Measurements from ENCODE around the gene CSKMT.
"Not testable (repeated sequence)": the region's sequence is repeated elsewhere in the genome, so short reads cannot be mapped to it uniquely, and the experiment has no call there.

CSKMT gene

DNA sequence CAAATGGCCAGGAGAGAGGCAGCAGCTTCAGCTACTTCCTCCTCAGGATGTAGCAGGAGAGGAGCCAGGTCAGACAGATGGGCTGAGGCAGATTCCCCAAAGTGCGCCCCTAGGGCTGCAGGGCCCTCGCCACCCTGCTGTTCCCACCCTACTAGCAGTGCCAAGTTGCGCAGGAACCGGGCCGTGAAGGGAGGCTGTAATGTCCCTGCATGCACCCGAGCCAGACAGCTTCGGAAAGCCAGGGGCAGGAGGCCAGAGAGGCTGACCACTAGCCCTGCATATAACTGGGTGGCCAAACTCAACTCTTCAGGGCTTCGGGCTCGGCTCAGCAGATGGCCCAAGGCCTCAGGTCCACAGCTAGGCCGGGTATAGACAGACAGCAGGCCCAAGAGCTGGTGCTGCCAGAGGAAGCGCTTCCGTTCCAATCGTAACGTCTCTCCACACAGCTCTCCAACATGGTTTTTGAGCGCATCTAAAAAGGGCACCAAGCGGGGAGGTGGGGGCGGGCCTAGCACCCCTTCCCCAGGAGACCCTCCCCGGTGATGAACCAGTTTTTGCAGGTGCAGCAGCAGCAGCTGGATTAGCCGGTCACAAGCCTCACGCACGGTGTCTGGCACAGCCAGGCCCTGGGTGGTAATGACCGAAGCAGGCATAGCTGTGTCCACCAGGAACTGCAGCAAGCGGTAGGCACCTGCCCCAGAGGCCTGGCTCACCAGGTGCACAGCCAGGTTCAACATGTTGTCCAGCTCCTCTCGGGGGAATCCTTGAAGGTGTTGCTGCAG, 16.7 kb upstream of the CSKMT start:
- Mint-ChIP-seq H3K27me3 (no peaks in the 10 kb centered on the region), H3K4me1 (peaks cover 39% of the 10 kb centered on the region), H3K4me3 (no peak overlapping the region), H3K36me3 (ENCODE audit: low read depth) (peaks cover 21% of the 10 kb centered on the region), H3K9me3 (no peaks in the 10 kb centered on the region), H3K27ac (peak overlapping the region; percentile 18)
- DNase-seq (no peak), ATAC-seq (no peak)

DNA sequence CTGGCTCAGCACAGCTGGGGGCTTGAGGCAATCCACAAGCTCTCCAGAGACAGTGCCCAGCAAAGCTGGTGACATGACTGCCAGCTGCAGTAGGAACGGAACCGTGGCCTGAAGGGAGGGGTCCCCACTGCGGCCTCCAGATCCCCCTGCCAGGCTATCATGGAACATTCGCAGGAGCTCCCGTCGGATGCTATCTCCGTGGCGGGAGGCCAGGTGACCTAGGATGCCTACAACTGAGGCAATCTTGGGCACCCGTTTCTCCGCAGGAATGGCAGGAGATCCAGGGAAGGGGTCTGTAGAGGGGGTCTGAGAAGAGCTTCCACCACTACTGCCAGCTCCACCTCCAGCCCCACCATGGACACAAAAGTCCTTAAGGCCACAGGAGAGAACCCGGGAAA, 16.1 kb upstream of the CSKMT start:
- no peaks in the 10 kb centered on the region for H3K27me3 Mint-ChIP-seq
- no peaks in the 10 kb centered on the region for H3K9me3 Mint-ChIP-seq
- H3K4me1 Mint-ChIP-seq = peaks cover 42% of the 10 kb centered on the region
- H3K4me3 Mint-ChIP-seq = no peak overlapping the region
- ATAC-seq = no peak
- no peak for DNase-seq
- H3K27ac Mint-ChIP-seq = no peak overlapping the region
- peaks cover 21% of the 10 kb centered on the region for H3K36me3 Mint-ChIP-seq (ENCODE audit: low read depth)

DNA sequence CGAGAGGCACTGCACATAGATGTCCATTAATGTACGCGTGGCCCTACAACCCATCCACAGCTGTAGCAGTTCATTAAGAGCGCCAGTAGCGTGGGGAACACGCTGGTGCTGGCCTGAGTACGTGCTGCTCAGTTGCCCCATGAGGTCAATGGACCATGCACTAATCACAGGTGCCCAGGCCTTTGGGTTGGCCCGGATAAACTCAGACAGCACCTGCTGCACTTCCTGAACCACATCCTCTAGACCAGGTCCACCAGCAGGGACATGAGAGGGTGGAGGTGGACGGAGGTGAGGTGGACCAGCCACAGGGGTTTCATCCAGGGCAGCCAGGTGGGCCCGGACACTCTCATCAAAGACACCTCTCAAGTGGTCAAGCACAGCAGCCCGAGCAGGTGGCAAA, 15.6 kb upstream of the CSKMT start:
- DNase-seq (no peak), ATAC-seq (no peak)
- Mint-ChIP-seq H3K4me1 (peaks cover 42% of the 10 kb centered on the region), H3K27me3 (no peaks in the 10 kb centered on the region), H3K9me3 (no peaks in the 10 kb centered on the region), H3K4me3 (no peak overlapping the region), H3K36me3 (ENCODE audit: low read depth) (peaks cover 15% of the 10 kb centered on the region), H3K27ac (peak overlapping the region; percentile 63)

DNA sequence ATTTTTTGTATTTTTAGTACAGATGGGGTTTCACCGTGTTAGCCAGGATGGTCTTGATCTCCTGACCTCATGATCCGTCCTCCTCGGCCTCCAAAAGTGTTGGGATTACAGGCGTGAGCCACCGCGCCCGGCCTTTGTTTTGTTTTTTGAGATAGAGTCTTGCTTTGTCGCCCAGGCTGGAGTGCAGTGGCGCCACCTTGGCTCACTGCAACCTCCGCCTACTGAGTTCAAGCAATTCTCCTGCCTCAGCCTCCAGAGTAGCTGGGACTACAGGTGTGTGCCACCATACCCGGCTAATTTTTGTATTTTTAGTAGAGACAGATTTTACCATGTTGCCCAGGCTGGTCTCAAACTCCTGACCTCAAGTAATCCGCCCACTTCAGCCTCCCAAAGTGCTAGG, 14.8 kb upstream of the CSKMT start:
- Mint-ChIP-seq H3K36me3 (ENCODE audit: low read depth) (peaks cover 15% of the 10 kb centered on the region), H3K27ac (peak overlapping the region; percentile 83), H3K4me1 (peaks cover 36% of the 10 kb centered on the region)
- H3K27me3 Mint-ChIP-seq, ATAC-seq, DNase-seq, H3K9me3 Mint-ChIP-seq, H3K4me3 Mint-ChIP-seq: not testable (repeated sequence)

DNA sequence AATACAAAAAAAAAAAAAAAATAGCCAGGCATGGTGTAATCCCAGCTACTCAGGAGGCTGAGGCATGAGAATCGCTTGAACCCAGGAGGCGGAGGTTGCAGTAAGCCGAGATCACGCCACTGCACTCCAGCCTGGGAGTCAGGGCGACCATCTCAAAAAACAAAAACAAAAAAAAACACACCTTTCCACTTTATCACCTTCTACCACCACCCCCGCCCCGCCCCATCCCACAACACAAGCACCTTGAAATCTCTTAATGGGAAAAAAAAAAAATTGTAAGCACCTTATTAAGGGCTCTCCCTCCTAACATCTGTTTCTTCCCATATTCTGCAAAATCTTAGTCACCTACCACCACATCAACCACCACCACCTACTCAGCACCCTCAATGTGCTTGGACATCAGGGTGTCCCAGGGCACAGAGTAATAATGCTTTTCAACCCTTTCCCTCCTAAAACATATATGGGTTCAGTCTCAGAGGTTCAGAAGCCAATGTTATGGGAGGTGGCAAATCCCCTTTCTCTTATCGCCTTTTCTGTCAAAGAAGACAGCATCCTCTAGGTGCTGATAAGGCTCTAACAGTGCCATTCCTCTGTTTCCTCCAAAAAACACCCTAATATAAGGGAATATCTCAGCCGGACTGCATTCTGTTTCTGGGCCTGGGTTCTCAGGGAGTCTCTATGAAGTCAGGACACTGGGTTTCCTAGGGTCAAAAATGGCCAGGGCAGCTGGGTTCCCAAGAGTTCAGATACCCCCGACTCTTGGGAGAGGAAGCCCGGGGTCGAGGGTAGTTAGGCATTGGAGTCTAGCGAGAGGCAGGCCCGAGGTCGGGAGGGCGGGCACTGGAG, 12.7 kb upstream of the CSKMT start:
- Mint-ChIP-seq H3K27me3 (no peaks in the 10 kb centered on the region), H3K4me1 (peaks cover 27% of the 10 kb centered on the region), H3K36me3 (ENCODE audit: low read depth) (peaks cover 10% of the 10 kb centered on the region), H3K4me3 (peak overlapping the region; percentile 94), H3K27ac (peak overlapping the region; percentile 92), H3K9me3 (no peaks in the 10 kb centered on the region)
- ATAC-seq = no peak
- no peak for DNase-seq

DNA sequence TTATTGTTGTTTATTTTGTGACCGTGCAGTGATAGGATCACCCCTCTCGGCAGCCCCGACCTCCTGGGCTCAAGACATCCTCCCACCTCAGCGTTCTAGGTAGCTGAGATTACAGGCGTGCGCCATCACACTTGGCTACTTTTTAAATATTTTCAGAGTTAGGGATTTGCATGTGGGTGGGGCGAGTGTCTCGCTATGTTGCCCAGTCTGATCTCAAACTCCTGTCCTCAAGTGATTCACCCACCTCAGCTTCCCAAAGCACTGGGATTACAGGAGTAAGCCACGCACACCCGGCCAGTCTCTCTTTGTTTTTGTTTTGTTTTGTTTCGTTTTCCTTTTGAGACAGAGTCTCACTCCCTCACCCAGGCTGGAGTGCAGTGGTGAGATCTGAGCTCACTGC, 10.8 kb upstream of the CSKMT start:
- peaks cover 10% of the 10 kb centered on the region for H3K36me3 Mint-ChIP-seq (ENCODE audit: low read depth)
- H3K4me3 Mint-ChIP-seq = peak overlapping the region; percentile 47
- DNase-seq (no peak), ATAC-seq (no peak)
- H3K9me3 Mint-ChIP-seq = no peaks in the 10 kb centered on the region
- peak overlapping the region; percentile 69 for H3K27ac Mint-ChIP-seq
- no peaks in the 10 kb centered on the region for H3K27me3 Mint-ChIP-seq
- peaks cover 23% of the 10 kb centered on the region for H3K4me1 Mint-ChIP-seq

DNA sequence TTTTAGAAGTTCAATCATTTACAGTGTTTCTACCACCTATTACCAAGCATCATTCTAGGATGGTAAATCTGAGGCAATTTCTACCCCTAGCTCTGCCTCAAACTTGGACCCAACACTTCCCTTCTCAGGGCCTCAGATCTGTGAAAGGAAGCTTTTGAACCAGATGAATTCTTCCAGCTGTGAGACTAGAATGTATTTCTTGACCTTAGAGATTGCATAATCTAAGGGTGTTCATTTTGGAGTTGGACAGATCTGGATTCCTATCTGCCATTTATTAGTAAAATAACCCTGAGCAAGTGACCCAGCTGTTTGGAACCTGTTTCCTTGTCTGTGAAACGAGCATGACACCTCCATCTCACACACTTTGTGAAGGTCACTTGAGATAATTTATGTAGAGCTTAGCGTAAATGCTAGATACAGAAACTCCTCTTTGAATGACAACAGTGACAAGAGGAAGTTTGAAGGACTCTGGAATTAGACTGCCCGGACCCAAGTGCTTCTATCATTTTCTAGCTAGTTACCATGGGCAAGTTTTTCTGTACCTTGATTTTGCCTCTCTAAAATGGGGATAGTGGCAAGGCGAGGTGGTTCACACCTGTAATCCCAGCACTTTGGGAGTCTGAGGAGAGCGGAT, 8.2 kb upstream of the CSKMT start:
- ATAC-seq = no peak
- Mint-ChIP-seq H3K4me1 (peaks cover 17% of the 10 kb centered on the region), H3K4me3 (no peak overlapping the region)

DNA sequence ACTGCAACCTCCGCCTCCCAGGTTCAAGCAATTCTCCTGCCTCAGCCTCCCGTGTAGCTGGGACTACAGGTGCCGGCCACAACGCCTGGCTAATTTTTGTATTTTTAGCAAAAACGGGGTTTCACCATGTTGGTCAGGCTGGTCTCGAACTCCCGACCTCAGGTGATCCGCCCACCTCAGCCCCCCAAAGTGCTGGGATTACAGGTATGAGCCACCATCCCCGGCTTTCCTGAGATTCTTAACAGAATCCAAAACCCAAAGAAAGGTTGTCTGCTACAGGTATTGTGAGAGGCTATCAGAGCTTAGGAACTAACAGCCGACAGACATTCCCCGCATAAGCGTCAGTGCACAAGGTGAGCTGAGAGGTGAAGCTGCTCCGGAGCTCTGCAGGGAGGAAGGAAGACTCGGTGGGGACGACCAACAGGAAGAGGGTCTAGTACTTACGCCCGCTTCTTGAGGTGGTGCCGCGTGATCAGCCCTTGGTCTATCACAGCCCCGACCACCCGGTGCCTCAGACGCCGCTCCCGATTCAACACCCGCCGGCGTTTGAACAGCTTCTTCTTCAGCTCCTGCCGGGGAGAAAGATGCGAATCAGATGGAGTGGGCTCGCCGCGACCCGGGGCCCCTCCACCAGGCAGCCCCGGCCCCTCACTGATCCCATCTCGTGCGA, 572 bp upstream of the CSKMT start:
- H3K27me3 Mint-ChIP-seq = peaks cover 2% of the 10 kb centered on the region
- ATAC-seq (peak; percentile 44), DNase-seq (peak; percentile 61)
- peaks cover 47% of the 10 kb centered on the region for H3K4me1 Mint-ChIP-seq
- no peaks in the 10 kb centered on the region for H3K9me3 Mint-ChIP-seq
- peaks cover 62% of the 10 kb centered on the region for H3K36me3 Mint-ChIP-seq (ENCODE audit: low read depth)
- H3K4me3 Mint-ChIP-seq = peak overlapping the region; percentile 99
- H3K27ac Mint-ChIP-seq = peak overlapping the region; percentile 99

More for the DNA sequence above, 8.2 kb upstream of the CSKMT start:
- no peak for DNase-seq
- peaks cover 12% of the 10 kb centered on the region for H3K36me3 Mint-ChIP-seq (ENCODE audit: low read depth)
- no peaks in the 10 kb centered on the region for H3K27me3 Mint-ChIP-seq
- no peak overlapping the region for H3K27ac Mint-ChIP-seq
- H3K9me3 Mint-ChIP-seq = no peaks in the 10 kb centered on the region

DNA sequence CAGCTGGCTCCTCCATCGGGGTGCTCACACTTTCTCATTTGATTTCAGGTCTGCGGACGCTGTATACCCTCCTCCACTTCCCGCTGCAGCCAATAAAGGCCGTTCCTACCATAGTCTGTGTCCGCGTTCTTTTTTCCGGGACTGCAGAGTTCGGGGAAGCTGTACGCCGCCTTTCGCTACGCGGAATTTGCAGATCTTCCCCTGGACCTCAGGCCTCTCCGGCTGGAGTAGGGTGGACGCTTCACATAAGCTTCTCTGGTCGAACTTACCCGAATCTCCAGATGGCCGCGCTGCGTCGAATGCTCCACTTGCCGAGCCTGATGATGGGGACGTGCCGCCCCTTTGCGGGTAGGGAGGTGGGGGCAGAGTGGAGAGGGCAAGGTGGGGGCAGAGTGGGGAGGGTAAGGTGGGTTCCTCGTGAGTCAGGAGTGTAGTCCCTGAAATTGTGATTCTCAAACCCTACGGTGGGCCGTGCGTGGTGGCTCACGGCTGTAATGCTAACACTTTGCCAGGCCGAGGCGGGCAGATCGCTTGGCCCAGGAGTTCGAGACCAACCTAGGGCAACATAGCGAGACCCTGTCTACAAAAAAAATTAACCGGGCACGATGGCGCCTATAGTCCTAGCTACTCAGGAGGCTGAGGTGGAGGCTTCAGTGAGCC, 617 bp downstream of the CSKMT start:
- Mint-ChIP-seq H3K9me3 (no peaks in the 10 kb centered on the region), H3K4me1 (peaks cover 55% of the 10 kb centered on the region), H3K27ac (peak overlapping the region; percentile 99), H3K27me3 (peaks cover 2% of the 10 kb centered on the region), H3K36me3 (ENCODE audit: low read depth) (peaks cover 68% of the 10 kb centered on the region), H3K4me3 (peak overlapping the region; percentile 99)
- DNase-seq (peak; percentile 67), ATAC-seq (peak; percentile 35)

DNA sequence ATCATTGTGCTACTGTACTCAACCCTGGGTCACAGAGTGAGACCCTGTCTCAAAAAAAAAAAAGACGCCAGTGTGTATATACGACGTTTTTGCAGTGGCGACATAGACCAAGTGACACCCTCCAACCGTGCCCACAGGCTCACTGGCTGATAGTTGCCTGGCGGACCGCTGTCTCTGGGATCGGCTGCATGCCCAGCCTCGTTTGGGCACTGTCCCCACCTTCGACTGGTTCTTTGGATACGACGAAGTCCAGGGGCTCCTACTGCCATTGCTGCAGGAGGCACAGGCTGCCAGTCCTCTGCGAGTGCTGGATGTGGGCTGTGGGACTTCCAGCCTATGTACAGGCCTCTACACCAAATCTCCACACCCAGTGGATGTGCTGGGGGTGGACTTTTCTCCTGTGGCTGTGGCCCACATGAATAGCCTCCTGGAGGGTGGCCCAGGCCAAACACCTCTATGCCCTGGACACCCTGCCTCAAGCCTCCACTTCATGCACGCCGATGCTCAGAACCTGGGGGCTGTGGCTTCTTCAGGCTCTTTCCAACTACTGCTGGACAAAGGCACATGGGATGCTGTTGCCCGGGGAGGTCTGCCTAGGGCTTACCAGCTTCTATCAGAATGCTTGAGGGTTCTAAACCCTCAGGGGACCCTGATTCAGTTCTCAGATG, 1.3 kb downstream of the CSKMT start:
- Mint-ChIP-seq H3K4me1 (peaks cover 59% of the 10 kb centered on the region), H3K27me3 (peaks cover 2% of the 10 kb centered on the region), H3K36me3 (ENCODE audit: low read depth) (peaks cover 71% of the 10 kb centered on the region), H3K4me3 (peak overlapping the region; percentile 99), H3K9me3 (no peaks in the 10 kb centered on the region), H3K27ac (peak overlapping the region; percentile 99)
- peak; percentile 2 for ATAC-seq
- no peak for DNase-seq

DNA sequence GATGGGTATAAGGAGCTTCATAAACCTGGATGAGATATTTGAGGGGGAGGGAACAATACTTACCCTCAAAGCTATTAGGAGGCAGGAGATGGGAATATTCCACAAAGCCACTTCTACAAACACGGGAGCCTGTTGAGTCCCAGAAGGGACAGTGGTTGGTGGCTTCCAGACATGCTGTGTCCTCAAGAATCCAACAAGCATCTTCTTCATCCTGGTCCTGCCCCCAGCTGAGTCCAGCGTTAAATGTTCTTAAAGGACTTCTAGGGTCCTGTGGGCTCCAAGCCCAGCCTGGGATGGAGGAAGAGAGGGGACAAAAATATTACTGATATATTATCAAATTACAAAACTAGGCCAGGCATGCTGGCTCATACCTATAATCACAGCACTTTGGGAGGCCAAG, 2.3 kb downstream of the CSKMT start:
- peak overlapping the region; percentile 99 for H3K27ac Mint-ChIP-seq
- peaks cover 62% of the 10 kb centered on the region for H3K4me1 Mint-ChIP-seq

DNA sequence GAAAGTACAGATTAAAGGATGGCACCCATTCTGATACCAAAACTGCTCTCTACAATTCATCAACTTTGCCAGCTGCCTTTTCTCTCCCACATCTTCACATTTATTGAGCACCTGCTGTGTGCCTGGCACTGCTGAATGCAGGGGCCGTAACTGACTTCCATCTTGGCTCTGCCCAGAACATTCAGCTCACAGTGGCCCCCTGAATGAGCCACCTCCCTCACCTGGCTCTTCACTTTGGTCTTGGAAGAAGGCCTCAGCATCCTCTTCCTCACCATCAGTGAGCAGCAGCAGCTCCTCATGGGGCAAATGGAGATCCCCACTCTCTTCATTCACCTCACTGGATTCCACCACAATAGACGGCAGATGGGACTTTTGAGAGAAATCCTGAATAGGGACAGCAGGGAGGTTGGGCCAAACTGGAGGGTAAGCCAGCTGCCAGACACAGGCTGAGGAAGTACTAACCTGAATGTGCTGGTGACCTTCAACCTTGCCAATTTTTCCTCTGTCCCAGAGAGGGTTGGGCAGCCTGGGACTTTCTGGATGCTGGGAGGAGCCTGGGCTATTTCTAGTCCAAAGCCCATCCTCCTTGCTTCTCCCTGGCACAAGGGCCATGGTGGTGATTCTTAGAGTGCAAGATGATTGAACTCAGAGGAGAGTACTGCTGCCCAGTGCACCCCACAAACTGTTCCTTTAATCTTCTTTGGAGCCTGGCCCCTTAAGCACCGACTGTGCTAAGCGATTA, 4.5 kb downstream of the CSKMT start:
- Mint-ChIP-seq H3K27ac (peak overlapping the region; percentile 97), H3K4me3 (peak overlapping the region; percentile 95), H3K36me3 (ENCODE audit: low read depth) (peaks cover 67% of the 10 kb centered on the region), H3K4me1 (peaks cover 65% of the 10 kb centered on the region), H3K9me3 (no peaks in the 10 kb centered on the region), H3K27me3 (peaks cover 2% of the 10 kb centered on the region)
- ATAC-seq (no peak), DNase-seq (no peak)

More for the DNA sequence above, 2.3 kb downstream of the CSKMT start:
- Mint-ChIP-seq H3K9me3 (no peaks in the 10 kb centered on the region), H3K36me3 (ENCODE audit: low read depth) (peaks cover 71% of the 10 kb centered on the region), H3K4me3 (peak overlapping the region; percentile 99), H3K27me3 (peaks cover 2% of the 10 kb centered on the region)
- ATAC-seq (no peak), DNase-seq (no peak)

DNA sequence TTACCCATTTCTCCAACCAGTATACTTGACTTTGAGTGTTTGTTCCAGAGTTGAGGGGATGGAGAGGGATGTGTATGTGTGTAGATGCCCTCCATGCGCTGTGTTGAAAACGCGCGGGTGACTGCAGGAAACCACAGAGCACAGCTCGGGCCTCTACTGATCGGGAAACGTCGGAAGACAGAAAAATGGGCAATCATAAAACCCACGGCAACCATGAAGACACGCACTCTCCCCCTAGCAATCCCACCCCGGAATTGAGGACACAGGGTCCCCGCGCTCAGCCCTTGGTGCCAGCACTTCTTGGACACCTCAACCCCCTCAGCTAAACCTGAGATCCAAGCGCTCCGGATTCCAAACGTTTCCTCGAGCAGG, 6.1 kb downstream of the CSKMT start:
- Mint-ChIP-seq H3K4me3 (peak overlapping the region; percentile 95), H3K9me3 (no peaks in the 10 kb centered on the region), H3K27me3 (no peaks in the 10 kb centered on the region), H3K4me1 (peaks cover 63% of the 10 kb centered on the region), H3K36me3 (ENCODE audit: low read depth) (peaks cover 61% of the 10 kb centered on the region), H3K27ac (peak overlapping the region; percentile 97)
- no peak for DNase-seq
- ATAC-seq = no peak

Data from activated naive CD8-positive, alpha-beta T cell treated with anti-CD3 and anti-CD28 coated beads, Interleukin-2, amount 50 U/mL, for 24 hours (primary cell).